ELR (cell line): ENCODE results near the gene ACBD3.

ENCODE experiments used
- DNase-seq: peaks from one replicate; pipeline ENCODE4 v3.0.0-alpha.2; 2015; ENCODE audit warnings: low read depth

ACBD3 gene

DNA sequence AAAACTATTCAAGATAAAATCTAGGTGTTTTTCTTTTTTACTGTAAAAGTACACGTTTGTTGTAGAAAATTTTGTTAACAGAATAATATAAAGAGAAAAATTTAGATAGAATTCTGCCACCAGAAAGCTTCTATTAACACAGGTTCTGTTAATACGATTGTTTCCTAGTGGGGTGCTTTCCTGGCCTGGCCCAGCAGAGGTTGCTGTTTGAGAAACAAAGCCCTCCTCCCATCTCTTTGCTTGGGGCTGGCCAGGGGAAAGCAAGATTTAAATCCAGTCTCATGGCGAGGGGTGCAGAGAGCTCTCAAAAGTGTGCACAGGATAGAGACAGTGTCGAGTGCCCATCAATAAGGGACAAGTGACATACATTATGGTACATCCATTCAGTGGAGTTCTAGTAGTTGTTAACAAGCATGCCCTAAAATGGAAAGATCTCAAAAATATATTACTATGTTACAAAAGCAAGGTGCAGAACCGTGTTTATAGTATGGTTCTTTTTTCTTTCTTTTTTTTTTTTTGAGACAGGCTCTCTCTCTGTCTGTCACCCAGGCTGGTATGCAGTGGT is 14.6 kb upstream of the ACBD3 start:
- DNase-seq, result peak; percentile 39

DNA sequence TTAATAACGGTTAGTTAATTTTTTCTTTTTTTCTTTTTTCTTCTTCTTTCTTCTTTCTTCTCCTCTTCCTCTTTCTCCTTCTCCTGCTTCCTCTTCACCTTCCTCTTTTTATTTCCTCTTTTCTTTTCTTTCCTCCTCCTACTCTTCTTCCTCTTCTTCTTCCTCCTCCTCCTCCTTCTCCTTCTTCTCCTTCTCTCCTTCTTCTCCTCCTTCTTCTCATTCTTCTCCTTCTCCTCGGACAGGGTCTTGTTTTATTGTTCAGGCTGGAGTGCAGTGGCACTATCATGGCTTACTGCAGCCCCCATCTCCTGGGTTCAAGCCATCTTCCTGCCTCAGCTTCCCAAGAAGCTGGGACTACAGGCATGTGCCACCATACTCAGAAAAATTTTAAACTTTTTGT is 13.4 kb upstream of the ACBD3 start:
- no peak for DNase-seq

DNA sequence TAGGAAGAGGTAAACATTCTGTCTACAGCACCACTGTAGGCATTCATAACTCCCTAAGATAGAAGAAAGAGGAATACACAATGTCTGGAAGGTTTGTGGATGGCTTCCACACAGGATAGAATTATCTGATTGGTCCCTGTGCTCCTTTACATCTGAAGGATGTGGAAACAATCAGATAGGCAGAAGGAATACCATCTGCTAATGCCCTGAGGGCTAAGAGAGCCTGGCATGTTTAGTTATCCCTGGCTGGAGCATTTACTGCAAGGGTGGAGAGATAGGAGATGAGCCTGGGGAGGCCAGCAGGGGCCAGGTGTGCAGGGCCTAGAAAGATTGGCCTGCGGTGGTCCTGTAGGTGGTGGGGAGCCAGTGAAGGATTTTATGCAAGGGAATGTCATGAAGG is 8.6 kb upstream of the ACBD3 start:
- DNase-seq, result no peak

DNA sequence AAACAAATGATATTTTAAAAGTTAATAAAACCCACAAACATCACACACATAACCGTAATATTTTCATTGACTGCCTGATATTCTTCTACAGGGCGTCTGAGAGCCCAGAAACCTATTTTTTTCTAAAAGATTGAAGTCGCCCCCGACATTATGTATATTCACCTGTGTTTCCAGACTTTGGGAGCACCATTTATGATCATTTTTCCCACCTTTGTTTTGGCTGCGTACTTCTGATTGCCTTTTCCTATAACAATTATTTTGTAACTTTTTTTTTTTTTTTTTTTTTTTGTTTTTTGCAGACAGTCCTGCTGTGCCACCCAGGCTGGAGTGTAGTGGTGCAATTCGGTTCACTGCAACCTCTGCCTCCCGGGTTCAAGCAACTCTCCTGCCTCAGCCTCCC is 839 bp upstream of the ACBD3 start:
- no peak for DNase-seq

DNA sequence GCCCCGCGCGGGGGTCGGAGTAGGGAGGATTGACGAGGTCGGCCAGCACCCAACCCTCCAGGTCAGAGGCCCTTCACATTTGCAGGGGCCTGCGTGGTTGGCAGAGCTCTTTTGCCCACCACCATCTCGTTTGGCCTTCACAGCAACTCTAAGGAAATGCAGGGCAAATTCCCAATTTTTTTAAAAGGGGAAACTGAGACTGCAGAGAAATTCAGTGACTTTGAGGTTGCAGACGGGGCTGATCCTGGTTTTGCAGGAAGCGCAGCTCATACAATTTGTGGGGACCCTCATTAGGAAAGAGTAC is 430 bp upstream of the ACBD3 start:
- no peak for DNase-seq

DNA sequence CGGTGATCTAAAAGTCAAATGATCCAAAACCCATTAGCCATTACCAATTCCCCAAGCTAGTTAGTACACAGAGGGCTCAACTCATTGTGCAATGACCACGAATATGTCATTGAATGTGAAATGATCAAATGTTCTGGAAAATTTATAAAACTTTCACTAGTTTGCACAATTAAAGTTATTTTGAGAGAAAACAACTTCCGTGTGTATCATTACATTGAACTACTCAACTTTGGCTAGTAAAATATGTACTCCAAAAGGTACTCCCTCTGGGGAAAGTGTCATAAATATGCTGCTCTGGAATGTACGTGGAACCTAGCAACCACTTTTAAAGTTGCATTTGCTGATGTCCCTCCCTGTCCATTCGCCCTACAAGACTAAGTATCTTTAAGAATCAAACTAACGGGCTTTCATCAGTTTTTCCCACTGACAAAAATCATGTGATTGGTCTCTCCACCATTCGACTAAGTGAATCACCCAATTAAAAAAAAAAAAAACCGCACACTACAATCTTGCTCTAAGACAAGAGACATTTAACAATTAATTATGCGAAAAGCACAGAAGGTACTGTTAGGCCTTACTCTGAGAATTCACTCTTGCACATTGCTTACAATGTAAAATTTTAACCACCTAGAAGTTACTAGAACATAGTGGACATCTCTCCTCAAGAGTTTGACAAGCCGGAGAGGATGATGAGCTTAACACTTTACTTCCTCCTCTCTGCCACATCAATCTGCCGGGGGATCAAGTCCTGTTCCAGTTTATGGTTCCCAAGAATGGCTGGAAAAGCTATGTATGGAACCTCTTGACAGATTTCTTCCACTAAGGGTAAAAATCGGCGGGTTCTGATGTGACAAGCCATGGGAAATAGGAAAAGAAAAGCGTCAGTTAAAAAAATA is 1.2 kb downstream of the ACBD3 start:
- DNase-seq, result peak; percentile 63

DNA sequence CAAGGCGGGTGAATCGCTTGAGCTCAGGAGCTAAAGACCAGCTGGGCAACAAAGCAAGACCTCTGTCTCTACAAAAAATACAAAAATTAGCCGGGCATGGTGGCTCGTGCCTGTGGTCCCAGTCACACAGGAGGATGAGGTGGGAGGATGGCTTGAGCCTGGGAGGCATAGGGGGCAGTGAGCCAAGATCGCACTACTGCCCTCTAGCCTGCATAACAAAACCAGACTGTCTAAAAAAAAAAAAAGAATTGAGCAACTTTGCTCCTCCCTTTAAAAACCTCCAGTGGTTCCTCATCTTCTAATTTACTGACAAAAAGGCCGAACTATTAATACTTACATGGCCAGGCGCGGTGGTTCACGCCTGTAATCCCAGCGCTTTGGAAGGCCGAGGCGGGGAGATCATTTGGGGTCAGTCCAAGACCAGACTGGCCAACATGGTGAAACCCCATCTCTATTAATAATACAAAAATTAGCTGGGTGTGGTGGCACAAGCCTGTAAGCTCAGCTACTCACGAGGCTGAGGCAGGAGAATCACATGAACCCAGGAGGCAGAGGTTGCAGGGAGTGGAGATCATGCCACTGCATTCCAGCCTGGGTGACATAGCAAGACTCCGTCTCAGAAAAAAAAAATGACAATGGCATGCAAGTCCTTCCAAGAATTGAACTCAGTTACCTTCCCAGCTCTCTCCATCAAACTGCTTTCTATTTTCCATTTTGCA is 4.4 kb downstream of the ACBD3 start:
- DNase-seq, result peak; percentile 68

DNA sequence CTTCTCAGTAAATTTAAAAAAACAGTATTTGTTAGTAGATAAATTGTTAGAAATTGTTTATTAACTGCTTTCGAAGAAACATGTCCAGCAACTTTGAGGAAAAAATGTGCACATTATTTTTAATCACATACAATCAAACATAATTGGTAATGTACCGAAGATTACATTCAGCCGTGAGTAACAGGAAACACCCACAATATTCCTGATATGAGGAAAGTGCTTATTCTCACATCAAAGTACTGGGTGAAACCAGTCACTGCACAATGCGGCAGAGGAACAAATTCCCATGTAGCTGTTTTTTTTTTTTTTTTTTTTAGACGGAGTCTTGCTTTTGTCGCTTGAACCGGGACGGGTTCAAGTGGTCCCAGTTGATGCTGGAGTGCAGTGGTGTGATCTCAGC is 9.7 kb downstream of the ACBD3 start:
- no peak for DNase-seq

DNA sequence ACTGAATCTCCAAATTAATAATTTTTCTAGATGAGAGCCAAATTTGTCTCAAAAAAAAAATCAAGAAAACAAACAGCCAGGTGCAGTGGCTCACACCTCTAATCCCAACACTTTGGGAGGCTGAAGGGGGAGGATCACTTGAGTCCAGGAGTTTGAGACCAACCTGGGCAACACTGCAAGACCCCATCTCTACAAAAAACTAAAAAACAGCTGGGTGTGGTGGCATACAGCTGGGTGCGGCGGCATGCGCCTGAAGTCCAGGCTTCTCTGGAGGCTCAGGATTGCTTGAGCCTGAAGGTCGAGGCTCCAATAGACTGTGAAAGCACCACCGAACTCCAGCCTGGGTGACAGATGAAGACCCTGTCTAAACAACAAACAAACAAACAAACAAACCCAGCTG is 14.0 kb downstream of the ACBD3 start:
- DNase-seq, result no peak

DNA sequence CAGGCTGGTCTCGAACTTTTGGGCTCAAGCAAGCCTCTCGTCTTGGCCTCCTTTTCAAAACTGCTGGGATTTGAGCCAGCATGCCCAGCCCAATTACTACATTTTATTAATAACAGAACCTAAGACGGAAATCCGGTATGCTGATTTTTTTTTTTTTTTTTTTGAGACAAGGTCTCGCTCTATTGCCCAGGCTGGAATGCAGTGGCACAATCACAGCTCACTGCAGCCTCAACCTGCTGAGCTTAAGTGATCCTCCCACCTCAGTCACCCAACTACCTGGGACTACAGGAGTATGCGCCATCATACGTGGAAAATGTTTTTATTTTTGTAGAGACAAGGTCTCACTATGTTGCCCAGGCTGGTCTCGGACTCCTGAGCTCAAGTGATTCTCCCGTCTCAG is 20.2 kb downstream of the ACBD3 start:
- DNase-seq, result no peak

DNA sequence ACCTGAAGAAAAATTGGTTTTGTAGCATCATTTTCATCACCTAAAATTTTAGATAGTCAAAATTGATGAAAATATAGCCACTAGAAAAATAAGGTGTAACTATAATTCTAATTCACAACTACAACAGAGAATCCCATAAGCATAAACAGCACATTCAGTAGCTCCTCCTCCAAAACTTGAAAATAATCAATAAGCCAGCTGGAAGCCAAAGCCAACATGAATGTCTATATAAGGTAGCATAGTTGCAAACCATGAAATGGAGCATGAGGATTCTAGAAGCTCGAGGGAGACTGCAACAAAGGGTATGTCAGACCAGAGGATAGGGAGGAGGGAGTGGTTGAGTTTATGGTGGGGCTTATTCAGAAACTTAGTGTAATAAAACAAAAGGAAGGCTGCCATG is 22.4 kb downstream of the ACBD3 start:
- no peak for DNase-seq

DNA sequence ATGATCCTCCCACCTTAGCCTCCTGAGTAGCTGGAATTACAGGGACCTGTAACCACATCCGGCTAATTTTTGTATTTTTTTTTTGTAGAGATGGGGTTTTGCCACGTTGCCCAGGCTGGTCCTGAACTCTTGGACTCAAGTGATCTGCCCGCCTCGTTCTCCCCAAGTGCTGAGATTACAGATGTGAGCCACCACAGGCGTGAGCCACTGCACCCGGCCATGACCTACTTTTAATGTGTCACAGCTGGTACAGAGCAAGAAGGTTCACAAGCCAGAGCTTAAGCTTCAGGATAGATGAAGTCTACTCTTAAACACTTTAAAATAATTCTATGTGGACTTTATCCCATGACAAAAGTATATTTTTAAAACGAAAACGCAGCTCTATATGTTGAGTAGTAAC is 23.6 kb downstream of the ACBD3 start:
- DNase-seq, result no peak

DNA sequence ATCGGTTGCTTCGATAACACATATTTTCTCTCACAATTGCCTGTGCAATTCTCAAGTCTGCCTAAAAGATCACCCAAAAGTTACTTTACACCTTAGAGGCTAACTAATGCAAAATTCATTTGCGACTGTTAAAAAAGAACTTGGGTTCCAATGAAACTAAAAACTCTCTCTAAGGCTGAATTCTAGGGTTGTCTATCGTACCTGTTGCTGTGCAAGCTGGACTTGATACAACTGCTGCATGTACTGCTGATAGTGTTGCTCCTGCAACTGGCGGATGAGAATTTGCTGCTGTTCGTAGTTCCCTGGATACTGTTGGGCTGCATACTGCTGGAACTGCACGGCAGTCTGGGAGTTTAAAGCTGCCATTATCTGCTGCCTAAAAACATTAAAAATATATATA is 27.6 kb downstream of the ACBD3 start:
- no peak for DNase-seq

DNA sequence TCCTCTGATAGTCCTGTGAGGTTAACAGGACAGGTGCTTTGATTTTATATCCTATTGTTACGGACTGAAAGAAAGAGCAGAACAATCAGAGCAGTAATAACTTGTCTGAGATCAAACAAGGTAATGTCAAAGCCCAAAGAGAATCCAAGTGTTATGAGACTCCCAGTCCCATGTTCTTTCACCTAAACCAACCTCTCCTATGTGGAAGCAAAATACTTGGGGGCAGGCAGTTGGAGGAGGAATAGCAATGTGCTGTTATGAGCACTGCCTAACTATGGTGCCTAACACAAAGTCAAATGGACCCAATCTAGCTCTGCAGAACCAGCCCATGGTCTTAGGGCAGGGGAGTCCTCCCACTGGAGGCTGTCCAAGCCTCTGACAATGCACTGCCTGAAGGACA is 28.1 kb downstream of the ACBD3 start:
- DNase-seq, result no peak

DNA sequence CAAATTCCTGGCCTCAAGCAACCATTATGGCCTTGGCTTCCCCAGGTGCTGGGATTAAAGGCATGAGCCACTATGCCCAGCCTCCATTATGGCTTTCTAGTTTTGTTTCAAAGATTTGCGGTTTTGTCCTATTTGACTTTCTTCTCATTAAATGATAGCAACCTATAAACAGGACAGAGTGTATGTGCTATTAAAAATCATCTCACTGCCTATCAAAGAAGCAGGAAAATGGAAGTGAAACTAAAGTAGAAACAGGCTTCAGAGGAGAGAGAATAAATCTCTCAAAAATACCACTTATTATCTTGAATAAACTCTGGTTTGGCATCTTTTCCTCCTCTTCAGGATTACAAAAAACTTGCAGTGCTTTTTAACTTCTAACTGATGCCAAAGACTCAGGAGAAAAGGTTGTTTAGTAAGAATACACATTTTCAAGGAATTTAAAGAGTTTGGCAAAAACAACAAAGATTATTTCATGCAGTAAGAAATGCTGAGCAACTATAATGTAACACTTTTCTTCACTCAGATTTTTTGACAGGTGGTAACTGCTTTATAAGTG is 28.7 kb downstream of the ACBD3 start:
- DNase-seq, result no peak

DNA sequence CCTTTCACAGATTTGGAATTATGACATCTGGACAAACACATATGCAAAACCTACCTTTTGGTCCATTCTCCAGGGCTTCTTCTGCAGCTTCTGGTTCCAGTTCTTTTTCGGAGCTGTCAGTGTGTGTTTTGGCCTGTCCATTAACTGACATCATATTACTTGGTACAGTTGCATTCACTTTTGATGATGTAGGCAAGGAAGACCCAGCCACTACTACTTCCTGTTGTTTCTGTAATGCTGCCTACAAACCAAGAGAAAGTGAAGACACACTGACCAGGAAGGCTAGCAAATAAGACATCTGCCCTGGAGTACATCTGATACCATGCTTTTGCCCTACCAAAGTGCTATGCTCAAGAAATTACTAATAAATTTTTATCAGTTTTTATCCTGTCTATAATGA is 31.9 kb downstream of the ACBD3 start:
- no peak for DNase-seq

DNA sequence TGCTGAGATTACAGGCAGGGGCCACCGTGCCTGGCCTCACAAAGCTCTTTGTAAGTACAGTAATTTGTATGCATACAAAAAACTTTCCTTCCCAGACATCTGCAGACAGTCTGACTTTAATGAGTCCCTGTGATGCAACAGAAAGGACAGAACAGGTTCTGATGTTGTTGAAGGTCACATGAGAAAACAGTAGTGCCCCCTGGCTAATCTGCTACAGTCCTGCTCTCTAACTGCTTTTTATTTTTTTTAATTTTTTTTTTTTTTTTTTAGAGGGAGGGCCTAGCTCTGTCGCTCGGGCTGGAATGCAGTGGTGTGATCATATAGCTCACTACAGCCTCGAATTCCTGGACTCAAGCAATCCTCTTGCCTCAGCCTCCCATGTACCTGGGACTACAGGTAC is 36.7 kb downstream of the ACBD3 start:
- DNase-seq, result peak; percentile 28

DNA sequence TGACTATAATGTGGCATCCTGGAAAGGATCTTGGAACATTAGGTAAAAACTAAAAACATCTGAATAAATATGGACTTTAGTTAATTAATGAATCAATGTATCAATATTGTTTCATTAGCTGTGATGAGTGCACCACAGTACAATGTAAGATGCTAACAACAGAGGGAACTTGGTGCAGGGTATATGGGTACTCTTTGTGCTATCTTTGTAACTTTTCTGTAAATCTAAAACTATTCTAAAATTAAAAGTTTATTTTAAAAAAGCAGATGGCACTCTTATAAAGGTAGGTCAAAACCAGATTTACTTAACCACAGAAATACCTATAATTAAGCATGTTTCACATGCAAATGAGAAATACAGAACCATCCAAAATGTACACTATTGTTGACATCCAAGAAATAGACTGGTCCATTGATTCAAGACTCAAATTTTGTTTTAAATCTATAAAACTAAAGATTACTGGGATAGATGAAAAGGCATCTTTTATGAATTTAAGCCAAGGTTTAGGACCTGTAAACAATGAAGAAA is 38.4 kb downstream of the ACBD3 start:
- DNase-seq, result no peak

DNA sequence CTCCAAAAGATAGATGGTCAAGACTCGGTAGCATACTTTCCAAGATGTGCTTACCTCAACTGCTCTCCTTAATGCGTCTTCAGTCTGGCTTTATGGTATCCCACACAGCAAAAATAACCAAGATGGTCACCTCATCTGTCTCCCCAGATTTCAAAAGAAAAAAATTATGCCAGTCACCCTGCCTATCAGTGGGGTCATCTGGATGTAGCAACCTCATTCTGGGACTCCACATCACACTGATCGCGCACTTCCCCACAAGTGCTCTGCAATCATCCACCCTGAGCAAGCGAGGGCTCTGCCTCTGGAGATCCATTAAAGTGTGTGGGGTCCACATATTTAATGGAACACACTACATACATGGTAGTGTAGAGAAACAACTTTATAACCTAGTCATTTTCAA is 42.5 kb downstream of the ACBD3 start:
- no peak for DNase-seq

DNA sequence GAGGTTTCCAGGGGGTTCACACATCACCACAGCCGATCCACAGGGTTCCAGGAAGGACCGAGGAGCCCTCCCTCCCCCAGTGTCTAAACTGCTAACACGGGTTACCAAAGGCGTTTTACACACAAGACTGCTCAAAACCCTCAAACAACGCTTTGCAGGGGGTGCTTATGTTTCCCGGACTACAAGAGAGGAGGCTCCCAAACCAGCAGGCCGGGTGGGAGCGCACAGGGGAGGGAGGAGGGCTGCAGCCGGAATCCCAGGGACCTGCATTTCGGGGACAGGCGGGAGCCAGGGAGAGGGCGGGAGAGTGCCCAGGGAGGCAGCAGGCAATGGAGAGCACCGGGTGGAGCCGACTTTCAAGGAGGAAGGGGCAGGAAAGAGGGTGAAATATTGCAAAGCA is 50.8 kb downstream of the ACBD3 start:
- DNase-seq, result no peak

DNA sequence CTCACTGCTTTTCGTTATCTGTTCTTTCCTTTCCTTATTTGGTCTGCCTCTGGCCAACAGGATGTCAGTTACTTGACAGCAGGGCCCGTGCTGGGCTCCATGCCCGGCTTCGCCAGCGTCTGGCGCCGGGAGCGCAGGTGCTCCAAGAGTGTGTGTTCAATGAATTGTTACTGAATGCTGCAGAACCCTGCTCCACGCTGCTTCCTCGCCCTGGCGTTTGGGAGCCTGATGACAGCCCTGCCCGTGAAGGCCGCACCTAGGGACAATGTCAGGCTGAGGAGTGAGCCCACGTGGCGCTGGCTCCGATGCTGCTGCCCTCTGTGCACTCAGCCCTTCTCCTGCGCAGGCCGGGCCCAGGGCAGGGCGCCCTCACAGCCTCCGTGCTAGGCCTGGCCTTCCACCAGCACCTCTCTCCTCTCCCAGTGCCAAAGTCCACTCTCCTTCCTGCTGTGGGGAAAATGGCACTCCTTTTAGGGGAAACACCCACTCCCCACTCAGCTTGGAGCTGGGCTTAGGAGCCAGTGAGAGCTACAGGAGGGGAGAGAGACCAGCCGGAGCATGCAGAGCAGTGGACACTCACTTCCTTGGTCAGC is 51.4 kb downstream of the ACBD3 start:
- DNase-seq, result no peak
